ENCODE measurements around the gene PUM2. TPM values are rescaled to one million over a fixed set of nuclear protein-coding genes. Genes with fewer than 3 reads are reported as not detected.

Gene PUM2
- total RNA-seq, 1 experiment from 2014 or later = 104 TPM

DNA sequence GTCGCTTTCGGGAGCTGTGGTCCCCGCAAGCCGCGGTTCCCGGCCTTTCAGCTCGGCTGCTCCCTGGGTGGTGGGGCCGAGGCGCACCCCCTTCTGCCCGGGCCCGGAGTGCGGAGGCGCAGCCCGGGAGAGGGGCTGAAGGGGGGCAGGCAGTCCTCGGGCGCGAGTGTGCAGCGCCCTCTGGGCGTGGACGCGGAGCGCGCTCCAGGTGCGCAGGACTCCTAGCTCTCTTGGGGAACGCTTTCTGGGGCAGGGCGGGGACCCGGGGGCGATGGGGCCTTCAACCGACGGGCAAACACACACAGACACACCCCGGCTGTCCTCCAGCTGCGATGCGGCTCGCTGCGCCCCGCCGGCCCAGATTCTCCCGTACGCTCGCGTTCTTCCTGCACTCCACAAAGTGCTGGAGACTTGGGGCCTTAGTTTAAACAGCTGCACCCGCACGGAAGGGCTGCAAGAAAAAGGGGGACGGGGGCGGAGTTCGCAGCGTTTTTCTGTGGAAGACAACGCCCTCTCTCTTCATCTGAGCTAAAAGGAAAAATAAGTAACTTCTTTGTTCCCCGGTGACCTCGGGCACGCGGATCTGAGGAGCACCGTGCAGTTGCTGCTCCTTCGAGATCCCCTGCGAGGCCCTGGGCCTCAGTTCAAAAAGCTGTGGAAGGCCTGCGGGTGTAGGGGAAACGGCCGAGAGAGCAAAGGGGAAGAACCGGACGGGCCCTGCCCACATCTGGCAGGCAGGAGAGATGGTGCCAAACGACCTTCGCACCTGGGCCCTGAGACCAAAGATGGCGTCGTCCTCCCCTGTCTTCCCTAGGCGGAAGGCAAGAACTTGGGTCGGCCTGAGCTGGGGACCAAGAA, 125.1 kb downstream of the PUM2 start (continued):
- TF ChIP-seq, protein P1, sequence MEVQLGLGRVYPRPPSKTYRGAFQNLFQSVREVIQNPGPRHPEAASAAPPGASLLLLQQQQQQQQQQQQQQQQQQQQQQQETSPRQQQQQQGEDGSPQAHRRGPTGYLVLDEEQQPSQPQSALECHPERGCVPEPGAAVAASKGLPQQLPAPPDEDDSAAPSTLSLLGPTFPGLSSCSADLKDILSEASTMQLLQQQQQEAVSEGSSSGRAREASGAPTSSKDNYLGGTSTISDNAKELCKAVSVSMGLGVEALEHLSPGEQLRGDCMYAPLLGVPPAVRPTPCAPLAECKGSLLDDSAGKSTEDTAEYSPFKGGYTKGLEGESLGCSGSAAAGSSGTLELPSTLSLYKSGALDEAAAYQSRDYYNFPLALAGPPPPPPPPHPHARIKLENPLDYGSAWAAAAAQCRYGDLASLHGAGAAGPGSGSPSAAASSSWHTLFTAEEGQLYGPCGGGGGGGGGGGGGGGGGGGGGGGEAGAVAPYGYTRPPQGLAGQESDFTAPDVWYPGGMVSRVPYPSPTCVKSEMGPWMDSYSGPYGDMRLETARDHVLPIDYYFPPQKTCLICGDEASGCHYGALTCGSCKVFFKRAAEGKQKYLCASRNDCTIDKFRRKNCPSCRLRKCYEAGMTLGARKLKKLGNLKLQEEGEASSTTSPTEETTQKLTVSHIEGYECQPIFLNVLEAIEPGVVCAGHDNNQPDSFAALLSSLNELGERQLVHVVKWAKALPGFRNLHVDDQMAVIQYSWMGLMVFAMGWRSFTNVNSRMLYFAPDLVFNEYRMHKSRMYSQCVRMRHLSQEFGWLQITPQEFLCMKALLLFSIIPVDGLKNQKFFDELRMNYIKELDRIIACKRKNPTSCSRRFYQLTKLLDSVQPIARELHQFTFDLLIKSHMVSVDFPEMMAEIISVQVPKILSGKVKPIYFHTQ (CRISPR knock-in tag; IDR thresholded peaks at IDR 0.05) = no peak
- TF ChIP-seq, protein P2, sequence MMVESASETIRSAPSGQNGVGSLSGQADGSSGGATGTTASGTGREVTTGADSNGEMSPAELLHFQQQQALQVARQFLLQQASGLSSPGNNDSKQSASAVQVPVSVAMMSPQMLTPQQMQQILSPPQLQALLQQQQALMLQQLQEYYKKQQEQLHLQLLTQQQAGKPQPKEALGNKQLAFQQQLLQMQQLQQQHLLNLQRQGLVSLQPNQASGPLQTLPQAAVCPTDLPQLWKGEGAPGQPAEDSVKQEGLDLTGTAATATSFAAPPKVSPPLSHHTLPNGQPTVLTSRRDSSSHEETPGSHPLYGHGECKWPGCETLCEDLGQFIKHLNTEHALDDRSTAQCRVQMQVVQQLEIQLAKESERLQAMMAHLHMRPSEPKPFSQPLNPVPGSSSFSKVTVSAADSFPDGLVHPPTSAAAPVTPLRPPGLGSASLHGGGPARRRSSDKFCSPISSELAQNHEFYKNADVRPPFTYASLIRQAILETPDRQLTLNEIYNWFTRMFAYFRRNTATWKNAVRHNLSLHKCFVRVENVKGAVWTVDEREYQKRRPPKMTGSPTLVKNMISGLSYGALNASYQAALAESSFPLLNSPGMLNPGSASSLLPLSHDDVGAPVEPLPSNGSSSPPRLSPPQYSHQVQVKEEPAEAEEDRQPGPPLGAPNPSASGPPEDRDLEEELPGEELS (CRISPR knock-in tag; IDR thresholded peaks at IDR 0.05) = no peak
- TF ChIP-seq CREM (CRISPR knock-in tag; IDR thresholded peaks at IDR 0.05) (0 out of 2 replicates have a peak, but pooled peaks have one; percentile 62), ZNF121 (CRISPR knock-in tag; IDR thresholded peaks at IDR 0.05) (no peak), ATF1 (CRISPR knock-in tag; IDR thresholded peaks at IDR 0.05) (0 out of 2 replicates have a peak, but pooled peaks have one; percentile 35), SOX15 (CRISPR knock-in tag; IDR thresholded peaks at IDR 0.05) (no peak), KAT7 (CRISPR knock-in tag; IDR thresholded peaks at IDR 0.05; ENCODE audit: borderline replicate concordance) (0 out of 2 replicates have a peak, but pooled peaks have one; percentile 43), ZNF423 (CRISPR knock-in tag; IDR thresholded peaks at IDR 0.05) (0 out of 2 replicates have a peak, but pooled peaks have one; percentile 55)
- TF ChIP-seq, protein P3, sequence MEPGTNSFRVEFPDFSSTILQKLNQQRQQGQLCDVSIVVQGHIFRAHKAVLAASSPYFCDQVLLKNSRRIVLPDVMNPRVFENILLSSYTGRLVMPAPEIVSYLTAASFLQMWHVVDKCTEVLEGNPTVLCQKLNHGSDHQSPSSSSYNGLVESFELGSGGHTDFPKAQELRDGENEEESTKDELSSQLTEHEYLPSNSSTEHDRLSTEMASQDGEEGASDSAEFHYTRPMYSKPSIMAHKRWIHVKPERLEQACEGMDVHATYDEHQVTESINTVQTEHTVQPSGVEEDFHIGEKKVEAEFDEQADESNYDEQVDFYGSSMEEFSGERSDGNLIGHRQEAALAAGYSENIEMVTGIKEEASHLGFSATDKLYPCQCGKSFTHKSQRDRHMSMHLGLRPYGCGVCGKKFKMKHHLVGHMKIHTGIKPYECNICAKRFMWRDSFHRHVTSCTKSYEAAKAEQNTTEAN (CRISPR knock-in tag; IDR thresholded peaks at IDR 0.05) = no peak
- TF ChIP-seq, protein P4, sequence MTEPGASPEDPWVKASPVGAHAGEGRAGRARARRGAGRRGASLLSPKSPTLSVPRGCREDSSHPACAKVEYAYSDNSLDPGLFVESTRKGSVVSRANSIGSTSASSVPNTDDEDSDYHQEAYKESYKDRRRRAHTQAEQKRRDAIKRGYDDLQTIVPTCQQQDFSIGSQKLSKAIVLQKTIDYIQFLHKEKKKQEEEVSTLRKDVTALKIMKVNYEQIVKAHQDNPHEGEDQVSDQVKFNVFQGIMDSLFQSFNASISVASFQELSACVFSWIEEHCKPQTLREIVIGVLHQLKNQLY (CRISPR knock-in tag; IDR thresholded peaks at IDR 0.05) = no peak
- TF ChIP-seq, protein P5, sequence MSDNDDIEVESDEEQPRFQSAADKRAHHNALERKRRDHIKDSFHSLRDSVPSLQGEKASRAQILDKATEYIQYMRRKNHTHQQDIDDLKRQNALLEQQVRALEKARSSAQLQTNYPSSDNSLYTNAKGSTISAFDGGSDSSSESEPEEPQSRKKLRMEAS (CRISPR knock-in tag; IDR thresholded peaks at IDR 0.05) = peak; percentile 92
- TF ChIP-seq, protein P6, sequence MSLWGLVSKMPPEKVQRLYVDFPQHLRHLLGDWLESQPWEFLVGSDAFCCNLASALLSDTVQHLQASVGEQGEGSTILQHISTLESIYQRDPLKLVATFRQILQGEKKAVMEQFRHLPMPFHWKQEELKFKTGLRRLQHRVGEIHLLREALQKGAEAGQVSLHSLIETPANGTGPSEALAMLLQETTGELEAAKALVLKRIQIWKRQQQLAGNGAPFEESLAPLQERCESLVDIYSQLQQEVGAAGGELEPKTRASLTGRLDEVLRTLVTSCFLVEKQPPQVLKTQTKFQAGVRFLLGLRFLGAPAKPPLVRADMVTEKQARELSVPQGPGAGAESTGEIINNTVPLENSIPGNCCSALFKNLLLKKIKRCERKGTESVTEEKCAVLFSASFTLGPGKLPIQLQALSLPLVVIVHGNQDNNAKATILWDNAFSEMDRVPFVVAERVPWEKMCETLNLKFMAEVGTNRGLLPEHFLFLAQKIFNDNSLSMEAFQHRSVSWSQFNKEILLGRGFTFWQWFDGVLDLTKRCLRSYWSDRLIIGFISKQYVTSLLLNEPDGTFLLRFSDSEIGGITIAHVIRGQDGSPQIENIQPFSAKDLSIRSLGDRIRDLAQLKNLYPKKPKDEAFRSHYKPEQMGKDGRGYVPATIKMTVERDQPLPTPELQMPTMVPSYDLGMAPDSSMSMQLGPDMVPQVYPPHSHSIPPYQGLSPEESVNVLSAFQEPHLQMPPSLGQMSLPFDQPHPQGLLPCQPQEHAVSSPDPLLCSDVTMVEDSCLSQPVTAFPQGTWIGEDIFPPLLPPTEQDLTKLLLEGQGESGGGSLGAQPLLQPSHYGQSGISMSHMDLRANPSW (CRISPR knock-in tag; conservative IDR thresholded peaks at IDR 0.05; ENCODE audit: low read depth) = 0 out of 2 replicates have a peak, but pooled peaks have one; percentile 22

DNA sequence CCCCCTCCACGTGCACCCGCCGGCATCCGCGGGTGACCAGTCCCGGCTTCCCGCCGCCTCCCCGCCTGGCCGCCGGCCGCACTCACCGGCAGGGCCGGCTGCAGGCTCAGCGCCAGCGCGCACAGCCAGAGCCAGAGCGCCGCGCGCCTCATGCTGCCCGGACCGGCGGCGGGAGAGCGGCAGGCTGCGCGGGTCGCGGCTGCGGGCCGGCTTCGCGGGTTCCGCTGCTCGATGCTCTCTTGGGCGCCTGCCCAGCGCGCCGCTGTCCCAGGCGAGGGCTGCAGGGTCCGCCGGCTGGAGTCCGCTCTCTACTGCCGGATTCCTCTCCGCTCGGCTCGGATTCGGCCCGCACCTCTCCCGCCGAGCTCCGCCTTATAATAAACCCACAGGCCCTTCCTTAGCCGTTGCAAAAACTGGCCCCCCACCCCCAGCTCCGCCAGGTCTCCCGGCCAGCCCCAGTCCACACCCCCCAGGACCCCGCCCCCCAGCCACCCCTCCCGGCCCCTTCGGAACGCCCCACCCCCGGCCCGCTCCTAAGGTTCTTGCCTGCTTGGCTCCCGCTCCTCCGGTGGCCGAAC, 125.8 kb downstream of the PUM2 start, which contains the start of gene SDC1:
SDC1 (minus strand) TSS at position 415 of the 578 bp plus-strand sequence; CDS start at position 152, 263 bp downstream.
- DNase-seq (ENCODE audit: low spot score) (peak; percentile 65), ATAC-seq (peak; percentile 34)
- Mint-ChIP-seq H3K4me3 (peak within 1 kb of the TSS; percentile 67), H3K27me3 (ENCODE audit: low read depth) (peaks cover 17% of the 10 kb centered on the region), H3K9me3 (no peaks in the 10 kb centered on the region), H3K36me3 (no peaks in the 10 kb centered on the region), H3K27ac (peak within 1 kb of the TSS; percentile 95), H3K4me1 (peaks cover 35% of the 10 kb centered on the region)
- ChIA-PET POLR2A (interaction anchor here (0.5 to 1.6 kb wide), 17 partner anchors 9 to 235 kb away, joined by 3 to 8 read pairs (median 3); partner anchors contain the start of genes RHOB and WDR35), CTCF (interaction anchor here (0.8 to 5.6 kb wide), 36 partner anchors 8 to 418 kb away, joined by 3 to 59 read pairs (median 5); partner anchors contain the start of genes LAPTM4A, MATN3 and RHOB)
- TF ChIP-seq, protein P7, sequence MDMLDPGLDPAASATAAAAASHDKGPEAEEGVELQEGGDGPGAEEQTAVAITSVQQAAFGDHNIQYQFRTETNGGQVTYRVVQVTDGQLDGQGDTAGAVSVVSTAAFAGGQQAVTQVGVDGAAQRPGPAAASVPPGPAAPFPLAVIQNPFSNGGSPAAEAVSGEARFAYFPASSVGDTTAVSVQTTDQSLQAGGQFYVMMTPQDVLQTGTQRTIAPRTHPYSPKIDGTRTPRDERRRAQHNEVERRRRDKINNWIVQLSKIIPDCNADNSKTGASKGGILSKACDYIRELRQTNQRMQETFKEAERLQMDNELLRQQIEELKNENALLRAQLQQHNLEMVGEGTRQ (CRISPR knock-in tag; IDR thresholded peaks at IDR 0.05) = peak; percentile 46; the same call in 1 of the 2 replicates
- TF ChIP-seq SP1 (CRISPR knock-in tag; conservative IDR thresholded peaks at IDR 0.05) = peak; percentile 61; the same call in 1 of the 2 replicates
- TF ChIP-seq, protein P8, sequence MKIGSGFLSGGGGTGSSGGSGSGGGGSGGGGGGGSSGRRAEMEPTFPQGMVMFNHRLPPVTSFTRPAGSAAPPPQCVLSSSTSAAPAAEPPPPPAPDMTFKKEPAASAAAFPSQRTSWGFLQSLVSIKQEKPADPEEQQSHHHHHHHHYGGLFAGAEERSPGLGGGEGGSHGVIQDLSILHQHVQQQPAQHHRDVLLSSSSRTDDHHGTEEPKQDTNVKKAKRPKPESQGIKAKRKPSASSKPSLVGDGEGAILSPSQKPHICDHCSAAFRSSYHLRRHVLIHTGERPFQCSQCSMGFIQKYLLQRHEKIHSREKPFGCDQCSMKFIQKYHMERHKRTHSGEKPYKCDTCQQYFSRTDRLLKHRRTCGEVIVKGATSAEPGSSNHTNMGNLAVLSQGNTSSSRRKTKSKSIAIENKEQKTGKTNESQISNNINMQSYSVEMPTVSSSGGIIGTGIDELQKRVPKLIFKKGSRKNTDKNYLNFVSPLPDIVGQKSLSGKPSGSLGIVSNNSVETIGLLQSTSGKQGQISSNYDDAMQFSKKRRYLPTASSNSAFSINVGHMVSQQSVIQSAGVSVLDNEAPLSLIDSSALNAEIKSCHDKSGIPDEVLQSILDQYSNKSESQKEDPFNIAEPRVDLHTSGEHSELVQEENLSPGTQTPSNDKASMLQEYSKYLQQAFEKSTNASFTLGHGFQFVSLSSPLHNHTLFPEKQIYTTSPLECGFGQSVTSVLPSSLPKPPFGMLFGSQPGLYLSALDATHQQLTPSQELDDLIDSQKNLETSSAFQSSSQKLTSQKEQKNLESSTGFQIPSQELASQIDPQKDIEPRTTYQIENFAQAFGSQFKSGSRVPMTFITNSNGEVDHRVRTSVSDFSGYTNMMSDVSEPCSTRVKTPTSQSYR (CRISPR knock-in tag; IDR thresholded peaks at IDR 0.05) = no peak
- 0 out of 2 replicates have a peak, but pooled peaks have one; percentile 71 for TF ChIP-seq NR3C1 (CRISPR knock-in tag; conservative IDR thresholded peaks at IDR 0.05; ENCODE audit: low read depth)
- 0 out of 2 replicates have a peak, but pooled peaks have one; percentile 72 for TF ChIP-seq NFE2L1 (CRISPR knock-in tag; IDR thresholded peaks at IDR 0.05)
- peak; percentile 65; the same call in 1 of the 2 replicates for TF ChIP-seq ETV6 (CRISPR knock-in tag; IDR thresholded peaks at IDR 0.05)
- no peak for TF ChIP-seq NR1H2 (CRISPR knock-in tag; IDR thresholded peaks at IDR 0.05)
- TF ChIP-seq ELF4 (CRISPR knock-in tag; IDR thresholded peaks at IDR 0.05; ENCODE audit: low read depth) = peak; percentile 17; the same call in 1 of the 2 replicates
